HepG2 (cell line): ENCODE measurements around the gene LATS1. TPM values are rescaled to one million over a fixed set of nuclear protein-coding genes. Genes with fewer than 3 reads are reported as not detected.

Experiments used
- BCL6 ChIP-seq: IDR thresholded peaks from 2 replicates; pipeline ENCODE4 v1.6.1; 2016; ENCODE audit warnings: missing genetic modification reagents, missing compliant biosample characterization
- CREM ChIP-seq, 2 experiments: sonication (generic) in 1 of 2; formaldehyde crosslinking in 1 of 2; IDR thresholded peaks; 2 replicates each; pipeline versions ENCODE4 v1.4.0 to v1.6.1; 2016 to 2020; ENCODE audit warnings: antibody characterized with exemption in 1 of 2, mild to moderate bottlenecking in 1 of 2, missing genetic modification reagents in 1 of 2
- ESRRA ChIP-seq: sonication (generic); formaldehyde crosslinking; IDR thresholded peaks from 2 replicates; pipeline ENCODE4 v1.5.1; 2020; ENCODE audit warnings: mild to moderate bottlenecking, low read depth, missing genetic modification reagents
- KLF15 ChIP-seq: sonication (generic); formaldehyde crosslinking; IDR thresholded peaks from 2 replicates; pipeline ENCODE4 v1.8.1; 2023; ENCODE audit warnings: borderline replicate concordance, mild to moderate bottlenecking, inconsistent platforms, missing genetic modification reagents, mixed read lengths
- MAF1 ChIP-seq: sonication (generic); formaldehyde crosslinking; IDR thresholded peaks from 2 replicates; pipeline ENCODE4 v1.5.0; 2020; ENCODE audit warnings: missing genetic modification reagents, borderline replicate concordance
- MBNL3 ChIP-seq: fragments of 250-450 bp; sonication (Bioruptor Pico); conservative IDR thresholded peaks from 2 replicates; pipeline ENCODE4 v1.8.0; 2022; ENCODE audit warnings: mild to moderate bottlenecking, inconsistent platforms
- NCOA1 ChIP-seq: sonication (generic); formaldehyde crosslinking; IDR thresholded peaks from 2 replicates; pipeline ENCODE4 v1.9.0; 2021; ENCODE audit warnings: missing genetic modification reagents
- RBM22 ChIP-seq: fragments of 200-400 bp; formaldehyde crosslinking; optimal IDR thresholded peaks from 2 replicates; pipeline ENCODE3; 2017; ENCODE audit warnings: mild to moderate bottlenecking, low read length, moderate library complexity
- SSRP1 ChIP-seq: IDR thresholded peaks from 2 replicates; pipeline ENCODE4 v1.6.1; 2016; ENCODE audit warnings: control low read depth
- ZBTB38 ChIP-seq: sonication (generic); formaldehyde crosslinking; IDR thresholded peaks from 2 replicates; pipeline ENCODE4 v1.5.1; 2020; ENCODE audit warnings: mild to moderate bottlenecking, missing genetic modification reagents
- polyA plus RNA-seq, 8 experiments: library from polyadenylated mRNA; depleted of rRNA in 3 of 8; stranded (reverse) in 7 of 8; unstranded in 1 of 8; fragments of >200 nt; fragmentation: Illumina TruSeq in 4 of 8; extraction: Trizol in 4 of 8; gene quantifications; 2 replicates each; pipeline versions ENCODE4 v1.2.1 to v1.2.3, GENCODE V29; 2011 to 2016; ENCODE audit warnings: low read depth in 4 of 8, missing spikeins in 1 of 8, mixed read lengths in 1 of 8; ENCODE audit not compliant: insufficient read depth in 1 of 8
- total RNA-seq, 5 experiments: library from RNA; depleted of rRNA; stranded (reverse); fragments of >200 nt; fragmentation: Illumina TruSeq; extraction: Trizol; gene quantifications; 2 replicates each; pipeline ENCODE4 v1.2.3, GENCODE V29; 2016; ENCODE audit warnings: low read depth in 1 of 5
- TF ChIP-seq, protein P1 (sequence below): sonication (generic); formaldehyde crosslinking; IDR thresholded peaks from one replicate; pipeline ENCODE4 v1.5.1; 2020; ENCODE audit warnings: mild to moderate bottlenecking, missing genetic modification reagents; ENCODE audit errors: not compliant biosample characterization
- TF ChIP-seq, protein P2 (sequence below): sonication (generic); formaldehyde crosslinking; IDR thresholded peaks from 2 replicates; pipeline ENCODE4 v1.8.1; 2022; ENCODE audit warnings: low read depth, mild to moderate bottlenecking, missing genetic modification reagents
- TF ChIP-seq, protein P3 (sequence below): sonication (generic); formaldehyde crosslinking; IDR thresholded peaks from 2 replicates; pipeline ENCODE4 v1.5.1; 2020; ENCODE audit warnings: missing genetic modification reagents, mild to moderate bottlenecking, borderline replicate concordance

Gene LATS1
- total and polyA plus RNA-seq, 2 of the 13 experiments (the other 11 are each of a cell fraction or from before 2014, with no cell fraction given): 9.9 to 12.6 TPM

DNA sequence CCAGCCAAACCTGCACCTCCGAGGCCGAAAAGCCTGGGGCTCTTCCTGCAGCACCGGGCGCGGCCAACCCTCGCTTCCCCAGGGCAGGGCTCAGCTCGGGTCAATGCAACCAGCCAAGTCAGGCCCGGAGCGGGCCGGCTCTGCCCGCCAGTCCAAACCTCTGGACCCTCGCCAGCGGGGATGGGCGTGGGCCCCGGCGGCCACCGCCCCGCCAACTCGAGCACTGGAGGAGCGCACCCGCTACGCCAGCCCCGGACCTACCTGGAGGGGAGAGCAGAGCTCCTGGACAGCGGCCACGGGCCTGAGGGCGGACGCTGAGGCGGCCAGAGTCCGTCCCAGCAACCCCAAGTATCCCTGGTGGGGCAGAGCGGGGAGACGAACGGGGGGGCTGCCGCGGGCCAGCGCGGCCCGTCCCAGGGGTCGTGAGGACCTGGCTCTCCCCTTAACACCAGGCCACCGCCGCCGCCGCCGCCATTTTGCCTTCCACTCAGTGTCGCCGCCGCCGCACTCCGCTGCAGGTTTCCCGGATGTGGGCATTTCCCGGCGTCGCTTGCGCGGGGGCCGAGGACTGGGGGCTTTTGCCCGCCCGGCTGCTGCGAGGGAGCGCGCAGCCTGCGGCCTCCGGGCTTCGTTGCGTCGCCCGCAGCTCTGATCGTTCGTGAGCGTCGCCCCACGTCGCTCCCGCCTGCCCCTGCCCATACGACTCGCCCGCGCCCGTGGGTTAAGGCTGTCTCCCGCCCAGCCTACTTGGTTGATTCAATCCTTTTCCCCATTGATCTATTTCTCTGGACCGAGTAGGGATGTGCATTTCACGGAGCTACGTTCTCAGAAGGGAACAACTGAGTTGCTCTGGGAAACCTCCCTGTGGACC is at the start of gene LATS1 (continued):
- TF ChIP-seq, protein P1, sequence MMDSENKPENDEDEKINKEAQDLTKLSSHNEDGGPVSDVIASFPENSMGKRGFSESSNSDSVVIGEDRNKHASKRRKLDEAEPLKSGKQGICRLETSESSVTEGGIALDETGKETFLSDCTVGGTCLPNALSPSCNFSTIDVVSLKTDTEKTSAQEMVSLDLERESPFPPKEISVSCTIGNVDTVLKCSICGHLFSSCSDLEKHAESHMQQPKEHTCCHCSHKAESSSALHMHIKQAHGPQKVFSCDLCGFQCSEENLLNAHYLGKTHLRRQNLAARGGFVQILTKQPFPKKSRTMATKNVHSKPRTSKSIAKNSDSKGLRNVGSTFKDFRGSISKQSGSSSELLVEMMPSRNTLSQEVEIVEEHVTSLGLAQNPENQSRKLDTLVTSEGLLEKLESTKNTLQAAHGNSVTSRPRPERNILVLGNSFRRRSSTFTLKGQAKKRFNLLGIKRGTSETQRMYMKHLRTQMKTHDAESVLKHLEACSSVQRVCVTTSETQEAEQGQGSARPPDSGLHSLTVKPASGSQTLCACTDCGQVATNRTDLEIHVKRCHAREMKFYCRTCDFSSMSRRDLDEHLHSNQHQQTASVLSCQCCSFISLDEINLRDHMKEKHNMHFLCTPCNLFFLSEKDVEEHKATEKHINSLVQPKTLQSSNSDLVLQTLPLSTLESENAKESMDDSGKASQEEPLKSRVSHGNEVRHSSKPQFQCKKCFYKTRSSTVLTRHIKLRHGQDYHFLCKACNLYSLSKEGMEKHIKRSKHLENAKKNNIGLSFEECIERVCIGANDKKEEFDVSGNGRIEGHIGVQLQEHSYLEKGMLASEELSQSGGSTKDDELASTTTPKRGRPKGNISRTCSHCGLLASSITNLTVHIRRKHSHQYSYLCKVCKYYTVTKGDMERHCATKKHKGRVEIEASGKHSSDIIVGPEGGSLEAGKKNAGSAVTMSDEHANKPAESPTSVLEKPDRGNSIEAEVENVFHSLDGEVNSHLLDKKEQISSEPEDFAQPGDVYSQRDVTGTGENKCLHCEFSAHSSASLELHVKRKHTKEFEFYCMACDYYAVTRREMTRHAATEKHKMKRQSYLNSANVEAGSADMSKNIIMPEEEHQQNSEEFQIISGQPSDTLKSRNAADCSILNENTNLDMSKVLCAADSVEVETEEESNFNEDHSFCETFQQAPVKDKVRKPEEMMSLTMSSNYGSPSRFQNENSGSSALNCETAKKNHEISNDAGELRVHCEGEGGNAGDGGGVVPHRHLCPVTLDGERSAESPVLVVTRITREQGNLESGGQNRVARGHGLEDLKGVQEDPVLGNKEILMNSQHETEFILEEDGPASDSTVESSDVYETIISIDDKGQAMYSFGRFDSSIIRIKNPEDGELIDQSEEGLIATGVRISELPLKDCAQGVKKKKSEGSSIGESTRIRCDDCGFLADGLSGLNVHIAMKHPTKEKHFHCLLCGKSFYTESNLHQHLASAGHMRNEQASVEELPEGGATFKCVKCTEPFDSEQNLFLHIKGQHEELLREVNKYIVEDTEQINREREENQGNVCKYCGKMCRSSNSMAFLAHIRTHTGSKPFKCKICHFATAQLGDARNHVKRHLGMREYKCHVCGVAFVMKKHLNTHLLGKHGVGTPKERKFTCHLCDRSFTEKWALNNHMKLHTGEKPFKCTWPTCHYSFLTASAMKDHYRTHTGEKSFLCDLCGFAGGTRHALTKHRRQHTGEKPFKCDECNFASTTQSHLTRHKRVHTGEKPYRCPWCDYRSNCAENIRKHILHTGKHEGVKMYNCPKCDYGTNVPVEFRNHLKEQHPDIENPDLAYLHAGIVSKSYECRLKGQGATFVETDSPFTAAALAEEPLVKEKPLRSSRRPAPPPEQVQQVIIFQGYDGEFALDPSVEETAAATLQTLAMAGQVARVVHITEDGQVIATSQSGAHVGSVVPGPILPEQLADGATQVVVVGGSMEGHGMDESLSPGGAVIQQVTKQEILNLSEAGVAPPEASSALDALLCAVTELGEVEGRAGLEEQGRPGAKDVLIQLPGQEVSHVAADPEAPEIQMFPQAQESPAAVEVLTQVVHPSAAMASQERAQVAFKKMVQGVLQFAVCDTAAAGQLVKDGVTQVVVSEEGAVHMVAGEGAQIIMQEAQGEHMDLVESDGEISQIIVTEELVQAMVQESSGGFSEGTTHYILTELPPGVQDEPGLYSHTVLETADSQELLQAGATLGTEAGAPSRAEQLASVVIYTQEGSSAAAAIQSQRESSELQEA (CRISPR knock-in tag): peak; percentile 99
- peak; percentile 64; the same call in 1 of the 2 replicates for TF ChIP-seq ESRRA (CRISPR knock-in tag)
- TF ChIP-seq RBM22: no peak
- no peak for TF ChIP-seq SSRP1
- peak; percentile 36 for TF ChIP-seq KLF15 (CRISPR knock-in tag)
- TF ChIP-seq BCL6 (CRISPR knock-in tag): peak; percentile 39
- TF ChIP-seq MAF1 (CRISPR knock-in tag): peak; percentile 76
- peak; percentile 79 for TF ChIP-seq ZBTB38
- TF ChIP-seq NCOA1: no peak
- TF ChIP-seq, protein P2, sequence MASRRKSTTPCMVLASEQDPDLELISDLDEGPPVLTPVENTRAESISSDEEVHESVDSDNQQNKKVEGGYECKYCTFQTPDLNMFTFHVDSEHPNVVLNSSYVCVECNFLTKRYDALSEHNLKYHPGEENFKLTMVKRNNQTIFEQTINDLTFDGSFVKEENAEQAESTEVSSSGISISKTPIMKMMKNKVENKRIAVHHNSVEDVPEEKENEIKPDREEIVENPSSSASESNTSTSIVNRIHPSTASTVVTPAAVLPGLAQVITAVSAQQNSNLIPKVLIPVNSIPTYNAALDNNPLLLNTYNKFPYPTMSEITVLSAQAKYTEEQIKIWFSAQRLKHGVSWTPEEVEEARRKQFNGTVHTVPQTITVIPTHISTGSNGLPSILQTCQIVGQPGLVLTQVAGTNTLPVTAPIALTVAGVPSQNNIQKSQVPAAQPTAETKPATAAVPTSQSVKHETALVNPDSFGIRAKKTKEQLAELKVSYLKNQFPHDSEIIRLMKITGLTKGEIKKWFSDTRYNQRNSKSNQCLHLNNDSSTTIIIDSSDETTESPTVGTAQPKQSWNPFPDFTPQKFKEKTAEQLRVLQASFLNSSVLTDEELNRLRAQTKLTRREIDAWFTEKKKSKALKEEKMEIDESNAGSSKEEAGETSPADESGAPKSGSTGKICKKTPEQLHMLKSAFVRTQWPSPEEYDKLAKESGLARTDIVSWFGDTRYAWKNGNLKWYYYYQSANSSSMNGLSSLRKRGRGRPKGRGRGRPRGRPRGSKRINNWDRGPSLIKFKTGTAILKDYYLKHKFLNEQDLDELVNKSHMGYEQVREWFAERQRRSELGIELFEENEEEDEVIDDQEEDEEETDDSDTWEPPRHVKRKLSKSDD (CRISPR knock-in tag): peak; percentile 83; the same call in 1 of the 2 replicates
- TF ChIP-seq CREM (IDR thresholded peaks at IDR 0.05): no peak; the same call in 1 of the 2 replicates
- no peak; the same call in 1 of the 2 replicates for TF ChIP-seq CREM (CRISPR knock-in tag; IDR thresholded peaks at IDR 0.05)
- TF ChIP-seq MBNL3 (CRISPR knock-in tag): no peak
- TF ChIP-seq, protein P3, sequence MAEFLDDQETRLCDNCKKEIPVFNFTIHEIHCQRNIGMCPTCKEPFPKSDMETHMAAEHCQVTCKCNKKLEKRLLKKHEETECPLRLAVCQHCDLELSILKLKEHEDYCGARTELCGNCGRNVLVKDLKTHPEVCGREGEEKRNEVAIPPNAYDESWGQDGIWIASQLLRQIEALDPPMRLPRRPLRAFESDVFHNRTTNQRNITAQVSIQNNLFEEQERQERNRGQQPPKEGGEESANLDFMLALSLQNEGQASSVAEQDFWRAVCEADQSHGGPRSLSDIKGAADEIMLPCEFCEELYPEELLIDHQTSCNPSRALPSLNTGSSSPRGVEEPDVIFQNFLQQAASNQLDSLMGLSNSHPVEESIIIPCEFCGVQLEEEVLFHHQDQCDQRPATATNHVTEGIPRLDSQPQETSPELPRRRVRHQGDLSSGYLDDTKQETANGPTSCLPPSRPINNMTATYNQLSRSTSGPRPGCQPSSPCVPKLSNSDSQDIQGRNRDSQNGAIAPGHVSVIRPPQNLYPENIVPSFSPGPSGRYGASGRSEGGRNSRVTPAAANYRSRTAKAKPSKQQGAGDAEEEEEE (CRISPR knock-in tag): peak; percentile 74; the same call in 1 of the 2 replicates
